SU-DHL-6 (cell line): ENCODE results near the gene CCND2.
A peak's percentile ranks its signal among the peaks of the same experiment; 100 is the strongest.

ENCODE experiments used
- H2AFZ ChIP-seq: fragments of 200-600 bp; sonication (generic); 2 replicates; pipeline ENCODE4 v1.6.1; 2014; ENCODE audit warnings: low read depth, mild to moderate bottlenecking, moderate library complexity, mixed read lengths, antibody characterized with exemption, low read length; ENCODE audit not compliant: severe bottlenecking
- H3F3A ChIP-seq: fragments of 200-600 bp; shearing (Covaris generic); 2 replicates; pipeline ENCODE4 v1.6.0; 2016; ENCODE audit warnings: antibody characterized with exemption, mild to moderate bottlenecking; ENCODE audit not compliant: insufficient read depth
- H3K27ac ChIP-seq: fragments of 200-600 bp; sonication (generic); 2 replicates; pipeline ENCODE4 v1.5.1; 2016; ENCODE audit warnings: low read depth, mild to moderate bottlenecking, low read length, moderate library complexity, mixed read lengths
- H3K27me3 ChIP-seq: fragments of 200-600 bp; sonication (generic), shearing (Covaris generic); 2 replicates; pipeline ENCODE4 v1.6.0; 2014; ENCODE audit warnings: mild to moderate bottlenecking, low read length
- H3K36me3 ChIP-seq: fragments of 200-600 bp; sonication (generic); 2 replicates; pipeline ENCODE4 v1.6.1; 2014; ENCODE audit warnings: mild to moderate bottlenecking, low read length, mixed read lengths
- H3K4me2 ChIP-seq: fragments of 300-600, 200-600 bp; shearing (Covaris generic), sonication (generic); 2 replicates; pipeline ENCODE4 v1.6.0; 2014; ENCODE audit warnings: low read length, low read depth, mild to moderate bottlenecking; ENCODE audit not compliant: poor library complexity, severe bottlenecking
- H3K4me3 ChIP-seq: fragments of 200-600 bp; sonication (generic); 2 replicates; pipeline ENCODE4 v1.5.1; 2014; ENCODE audit warnings: antibody characterized with exemption, low read length, mild to moderate bottlenecking, mixed read lengths; ENCODE audit not compliant: insufficient read depth, poor library complexity, severe bottlenecking
- H3K79me2 ChIP-seq: fragments of 200-600 bp; sonication (generic); 2 replicates; pipeline ENCODE4 v1.6.1; 2014; ENCODE audit warnings: mild to moderate bottlenecking, low read length, moderate library complexity; ENCODE audit not compliant: insufficient read depth
- H3K9ac ChIP-seq: fragments of 200-600 bp; sonication (generic); 2 replicates; pipeline ENCODE4 v1.7.0; 2014; ENCODE audit warnings: mild to moderate bottlenecking, low read length
- H3K9me2 ChIP-seq: fragments of 200-600 bp; sonication (generic); replicated peaks from 2 replicates; pipeline ENCODE4 v1.6.1; 2014; ENCODE audit warnings: low read length; ENCODE audit not compliant: insufficient read depth
- H3K9me3 ChIP-seq: fragments of 200-600 bp; sonication (generic); 2 replicates; pipeline ENCODE4 v1.6.1; 2014; ENCODE audit warnings: low read length, mixed read lengths; ENCODE audit not compliant: insufficient read depth
- H4K20me1 ChIP-seq: fragments of 200-600 bp; sonication (generic); 2 replicates; pipeline ENCODE4 v1.6.1; 2014; ENCODE audit warnings: low read depth, mild to moderate bottlenecking, antibody characterized with exemption, low read length, moderate library complexity, mixed read lengths
- CTCF ChIP-seq: fragments of 200-600 bp; sonication (generic); IDR thresholded peaks from one replicate; pipeline ENCODE4 v1.5.1; 2017; ENCODE audit warnings: antibody characterized with exemption, mild to moderate bottlenecking, low read length, moderate library complexity; ENCODE audit not compliant: insufficient read depth, poor library complexity, severe bottlenecking
- EZH2phosphoT487 ChIP-seq: fragments of 200-600 bp; sonication (generic), shearing (Covaris generic); conservative IDR thresholded peaks from 2 replicates; pipeline ENCODE4 v1.6.1; 2018; ENCODE audit warnings: mild to moderate bottlenecking, antibody characterized with exemption, low read length, moderate library complexity, mixed read lengths

Gene CCND2

DNA sequence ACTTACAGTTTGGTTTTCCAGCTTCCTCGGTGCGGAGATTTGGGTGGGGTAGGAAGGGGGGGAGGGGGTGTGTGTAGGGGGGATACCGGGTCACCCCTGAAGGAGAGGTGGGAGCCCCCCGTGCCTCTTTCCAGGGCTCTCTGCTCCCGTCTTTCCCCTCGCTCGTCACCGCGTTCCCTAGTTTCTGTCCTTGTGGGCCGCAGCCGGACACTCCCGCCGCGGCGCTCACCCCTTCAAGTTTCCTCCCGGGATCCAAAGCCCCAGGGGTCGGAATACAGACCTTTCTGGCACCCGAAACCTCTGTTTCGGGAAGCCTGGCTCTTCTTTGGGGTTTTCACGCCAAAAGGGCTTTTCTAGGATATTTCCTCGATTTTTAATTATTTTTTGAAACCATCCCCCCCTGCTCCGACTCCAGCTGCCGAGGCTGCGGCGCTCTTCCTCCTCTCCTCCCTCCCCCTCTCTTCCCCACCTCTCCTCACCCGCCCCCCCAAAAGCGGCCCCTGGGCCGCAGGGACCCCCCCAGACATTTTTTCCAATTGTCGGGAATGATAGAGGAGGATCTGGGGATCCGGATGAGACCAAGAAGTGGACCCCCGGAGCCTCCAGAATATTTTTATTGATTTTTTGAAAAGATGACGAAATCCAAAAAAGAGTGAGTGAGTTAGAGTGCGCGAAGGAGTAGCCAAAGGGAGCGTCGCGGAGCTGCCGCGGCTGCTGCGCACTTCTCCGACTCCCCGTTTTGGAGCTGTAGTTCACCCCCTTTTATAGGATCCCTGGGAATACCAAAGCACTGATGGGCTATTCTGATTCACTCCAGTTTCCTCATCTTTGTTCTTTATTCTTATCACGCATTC, 1.7 kb downstream of the CCND2 start:
- H3K27ac ChIP-seq, result no peak overlapping the region

DNA sequence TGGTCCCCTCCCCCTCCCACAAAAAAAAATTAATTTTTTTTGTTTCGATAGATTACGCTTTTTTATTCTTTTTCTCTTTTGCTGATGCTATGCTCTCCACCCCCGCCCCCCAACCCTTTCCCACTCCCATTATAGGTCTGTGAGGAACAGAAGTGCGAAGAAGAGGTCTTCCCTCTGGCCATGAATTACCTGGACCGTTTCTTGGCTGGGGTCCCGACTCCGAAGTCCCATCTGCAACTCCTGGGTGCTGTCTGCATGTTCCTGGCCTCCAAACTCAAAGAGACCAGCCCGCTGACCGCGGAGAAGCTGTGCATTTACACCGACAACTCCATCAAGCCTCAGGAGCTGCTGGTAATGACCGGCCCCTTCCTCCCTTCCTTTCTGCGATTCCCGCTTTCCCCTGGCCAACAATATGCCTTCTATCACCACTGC, 2.3 kb downstream of the CCND2 start:
- H3K4me3 ChIP-seq, result no peak overlapping the region
- no peaks in the 10 kb centered on the region for H3K27me3 ChIP-seq
- H3F3A ChIP-seq, result no peaks in the 10 kb centered on the region
- H3K4me2 ChIP-seq, result no peak overlapping the region
- TF ChIP-seq CTCF (no peak), EZH2phosphoT487 (no peak)
- H2AFZ ChIP-seq, result no peak overlapping the region
- no peaks in the 10 kb centered on the region for H3K79me2 ChIP-seq
- no peaks in the 10 kb centered on the region for H4K20me1 ChIP-seq
- no peak overlapping the region for H3K27ac ChIP-seq
- H3K36me3 ChIP-seq, result no peaks in the 10 kb centered on the region
- H3K9me2 ChIP-seq, result no peaks in the 10 kb centered on the region
- no peaks in the 10 kb centered on the region for H3K9me3 ChIP-seq
- no peak overlapping the region for H3K9ac ChIP-seq

More for the DNA sequence above, 1.7 kb downstream of the CCND2 start:
- H3K79me2 ChIP-seq, result no peaks in the 10 kb centered on the region
- H3K9me3 ChIP-seq, result no peaks in the 10 kb centered on the region
- H3K9me2 ChIP-seq, result no peaks in the 10 kb centered on the region
- no peaks in the 10 kb centered on the region for H4K20me1 ChIP-seq
- no peaks in the 10 kb centered on the region for H3K27me3 ChIP-seq
- no peak overlapping the region for H2AFZ ChIP-seq
- TF ChIP-seq EZH2phosphoT487 (no peak), CTCF (no peak)
- no peaks in the 10 kb centered on the region for H3F3A ChIP-seq
- no peak overlapping the region for H3K4me3 ChIP-seq
- no peaks in the 10 kb centered on the region for H3K36me3 ChIP-seq
- H3K9ac ChIP-seq, result no peak overlapping the region
- H3K4me2 ChIP-seq, result no peak overlapping the region

DNA sequence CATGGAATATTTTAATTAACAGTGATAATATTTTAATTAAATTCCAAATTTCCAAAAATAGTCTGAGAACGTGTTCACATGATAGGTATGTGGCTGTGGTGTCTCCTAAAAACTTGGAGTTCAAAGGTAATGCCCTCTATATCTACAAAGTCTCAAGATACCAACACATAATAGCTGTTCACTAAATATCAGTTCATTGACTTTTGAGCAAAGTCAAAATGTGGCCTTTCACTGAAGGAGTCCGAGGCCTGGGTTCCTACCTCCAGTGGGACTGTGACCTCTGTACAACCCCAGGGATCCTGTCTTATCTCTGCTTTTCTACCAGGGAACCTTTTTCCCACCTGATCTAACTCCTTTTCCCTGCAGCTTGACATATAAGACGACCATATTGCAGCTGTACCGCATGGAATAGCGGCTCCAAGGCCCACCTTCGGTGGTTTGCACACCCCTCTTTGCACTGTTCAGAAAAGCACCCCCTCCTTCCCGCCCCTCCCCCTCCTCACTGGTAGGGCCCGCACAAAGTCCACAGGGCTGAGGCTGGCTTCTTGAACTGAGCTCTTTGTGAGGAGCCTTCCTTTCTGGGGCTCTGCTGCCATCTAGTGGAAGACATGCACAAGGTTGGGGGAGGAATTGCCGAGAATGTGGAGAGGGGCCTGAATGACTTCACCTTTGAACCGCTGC, 3.1 kb downstream of the CCND2 start:
- H3K79me2 ChIP-seq, result no peaks in the 10 kb centered on the region
- H3K9ac ChIP-seq, result no peak overlapping the region
- no peaks in the 10 kb centered on the region for H3F3A ChIP-seq
- no peak overlapping the region for H2AFZ ChIP-seq
- H3K27me3 ChIP-seq, result no peaks in the 10 kb centered on the region
- no peak overlapping the region for H3K4me2 ChIP-seq
- no peaks in the 10 kb centered on the region for H3K9me3 ChIP-seq
- TF ChIP-seq CTCF, result peak; percentile 68
- no peak for TF ChIP-seq EZH2phosphoT487
- no peaks in the 10 kb centered on the region for H4K20me1 ChIP-seq
- no peak overlapping the region for H3K4me3 ChIP-seq
- H3K9me2 ChIP-seq, result no peaks in the 10 kb centered on the region
- no peaks in the 10 kb centered on the region for H3K36me3 ChIP-seq
- H3K27ac ChIP-seq, result no peak overlapping the region
